IMR-90 (cell line): Measurements from ENCODE around the gene NAIF1. TPM values are rescaled to one million over a fixed set of nuclear protein-coding genes. Genes with fewer than 3 reads are reported as not detected.
A peak's percentile ranks its signal among the peaks of the same experiment; 100 is the strongest.

ENCODE experiments used
- ATAC-seq: fragments of 200-7000 bp; cut with Tn5 transposase; 2 replicates; pipeline ENCODE4 v1.9.1; 2020; ENCODE audit warnings: low read depth, mild to moderate bottlenecking, moderate library complexity
- BruUV-seq: library from RNA; stranded (reverse); fragments of 400-500 nt; replicated peaks from 2 replicates; lab custom pipeline; 2021; lab: Mats Ljungman, UMichigan
- CTCF ChIA-PET: fragments of 300-600 bp; formaldehyde crosslinking; extraction: SDS; loops from one replicate; lab custom pipeline; 2021; ENCODE audit warnings: antibody characterized with exemption; lab: Yijun Ruan, JAX
- POLR2A ChIA-PET: fragments of 300-600 bp; sonication (Branson Sonifier 250); formaldehyde crosslinking; loops from one replicate; lab custom pipeline; 2022; ENCODE audit warnings: antibody characterized with exemption; ENCODE audit not compliant: unreplicated experiment; lab: Charles Lee
- DNase-seq: peaks from one replicate; pipeline ENCODE4 v3.0.0; 2013
- H2AFZ ChIP-seq: replicated peaks from 2 replicates; pipeline ENCODE3; 2013; ENCODE audit warnings: low read length, mild to moderate bottlenecking; ENCODE audit not compliant: poor library complexity
- H2AK5ac ChIP-seq: 2 replicates; pipeline ENCODE4 v1.6.1; 2013; ENCODE audit warnings: low read depth, low read length, inconsistent platforms
- H2AK9ac ChIP-seq: replicated peaks from 2 replicates; pipeline ENCODE3; 2013; ENCODE audit warnings: mild to moderate bottlenecking, low read depth, low read length, moderate library complexity; ENCODE audit not compliant: poor library complexity
- H2BK120ac ChIP-seq: 2 replicates; pipeline ENCODE4 v1.6.1; 2013; ENCODE audit warnings: low read depth, low read length, inconsistent platforms
- H2BK15ac ChIP-seq: 3 replicates; pipeline ENCODE4 v1.6.1; 2013; ENCODE audit warnings: low read depth, low read length, inconsistent platforms
- H2BK20ac ChIP-seq: 2 replicates; pipeline ENCODE4 v1.6.1; 2013; ENCODE audit warnings: low read depth, mild to moderate bottlenecking, inconsistent platforms, low read length, moderate library complexity
- H2BK5ac ChIP-seq: 2 replicates; pipeline ENCODE4 v1.6.1; 2013; ENCODE audit warnings: mild to moderate bottlenecking, low read depth, low read length, inconsistent platforms; ENCODE audit not compliant: poor library complexity, severe bottlenecking
- H3K14ac ChIP-seq: replicated peaks from 2 replicates; pipeline ENCODE4 v1.6.1; 2013; ENCODE audit warnings: low read depth, low read length, inconsistent platforms
- H3K18ac ChIP-seq: 2 replicates; pipeline ENCODE4 v1.6.1; 2013; ENCODE audit warnings: low read depth, low read length, control low read depth
- H3K23ac ChIP-seq: 2 replicates; pipeline ENCODE4 v1.6.1; 2013; ENCODE audit warnings: low read depth, low read length, inconsistent platforms
- H3K27ac ChIP-seq: 2 replicates; pipeline ENCODE4 v1.5.1; 2013; ENCODE audit warnings: mild to moderate bottlenecking, control low read depth, low read length; ENCODE audit not compliant: insufficient read depth
- H3K27me3 ChIP-seq: 2 replicates; pipeline ENCODE4 v1.6.1; 2013; ENCODE audit warnings: low read length; ENCODE audit not compliant: control insufficient read depth, insufficient read depth
- H3K36me3 ChIP-seq: 2 replicates; pipeline ENCODE4 v1.6.1; 2013; ENCODE audit warnings: low read length, mixed read lengths; ENCODE audit not compliant: control insufficient read depth, insufficient read depth
- H3K4ac ChIP-seq: 2 replicates; pipeline ENCODE4 v1.6.1; 2013; ENCODE audit warnings: low read depth, low read length, inconsistent platforms
- H3K4me1 ChIP-seq: 2 replicates; pipeline ENCODE4 v1.6.1; 2013; ENCODE audit warnings: low read length, mixed read lengths; ENCODE audit not compliant: control insufficient read depth, insufficient read depth
- H3K4me2 ChIP-seq: 2 replicates; pipeline ENCODE4 v1.6.1; 2013; ENCODE audit warnings: low read depth, mild to moderate bottlenecking, control low read depth, low read length, moderate library complexity
- H3K4me3 ChIP-seq: 2 replicates; pipeline ENCODE4 v1.5.1; 2013; ENCODE audit warnings: low read depth, mild to moderate bottlenecking, control low read depth, low read length, moderate library complexity; ENCODE audit not compliant: insufficient read depth
- H3K56ac ChIP-seq: 2 replicates; pipeline ENCODE4 v1.6.1; 2013; ENCODE audit warnings: low read length, inconsistent platforms; ENCODE audit not compliant: insufficient read depth; ENCODE audit errors: extremely low read depth
- H3K79me1 ChIP-seq, 2 experiments: 2 replicates each; pipeline ENCODE4 v1.6.1; 2013; ENCODE audit warnings: low read length in 2 of 2, inconsistent platforms in 1 of 2, low read depth in 1 of 2
- H3K9ac ChIP-seq: 2 replicates; pipeline ENCODE4 v1.6.1; 2013; ENCODE audit warnings: low read depth, low read length, control low read depth
- H3K9me1 ChIP-seq: 2 replicates; pipeline ENCODE4 v1.6.1; 2013; ENCODE audit warnings: low read length, inconsistent platforms; ENCODE audit not compliant: insufficient read depth
- H3K9me3 ChIP-seq: 2 replicates; pipeline ENCODE4 v1.6.1; 2013; ENCODE audit warnings: low read length; ENCODE audit not compliant: control insufficient read depth, insufficient read depth
- H4K20me1 ChIP-seq: 2 replicates; pipeline ENCODE4 v1.6.1; 2013; ENCODE audit warnings: low read length, inconsistent platforms; ENCODE audit not compliant: insufficient read depth
- H4K5ac ChIP-seq: 2 replicates; pipeline ENCODE4 v1.6.1; 2013; ENCODE audit warnings: mild to moderate bottlenecking, low read depth, low read length, control low read depth
- H4K8ac ChIP-seq, 2 experiments: 2 replicates each; pipeline ENCODE4 v1.6.1; 2013; ENCODE audit warnings: low read depth in 2 of 2, low read length in 2 of 2, control low read depth in 1 of 2, inconsistent platforms in 1 of 2
- H4K91ac ChIP-seq: 2 replicates; pipeline ENCODE4 v1.6.1; 2013; ENCODE audit warnings: low read depth, low read length, inconsistent platforms; ENCODE audit not compliant: insufficient read depth
- CEBPB ChIP-seq: IDR thresholded peaks from 2 replicates; pipeline ENCODE4 v1.6.1; 2012; ENCODE audit warnings: low read depth, low read length, improper control_type of control experiment
- CHD1 ChIP-seq: IDR thresholded peaks from 2 replicates; pipeline ENCODE4 v1.6.1; 2012; ENCODE audit warnings: low read depth, low read length, improper control_type of control experiment
- FOS ChIP-seq: fragments of 150-350 bp; IDR thresholded peaks from 2 replicates; pipeline ENCODE4 v1.6.1; 2016; ENCODE audit warnings: low read depth, low read length
- MAZ ChIP-seq: IDR thresholded peaks from 2 replicates; pipeline ENCODE4 v1.6.1; 2012; ENCODE audit warnings: low read depth, mild to moderate bottlenecking, low read length, improper control_type of control experiment, moderate library complexity, borderline replicate concordance
- MXI1 ChIP-seq: IDR thresholded peaks from 2 replicates; pipeline ENCODE4 v1.6.1; 2012; ENCODE audit warnings: low read depth, mild to moderate bottlenecking, low read length, moderate library complexity, borderline replicate concordance
- RCOR1 ChIP-seq: IDR thresholded peaks from 2 replicates; pipeline ENCODE4 v1.6.1; 2012; ENCODE audit warnings: mild to moderate bottlenecking, low read length, improper control_type of control experiment; ENCODE audit not compliant: insufficient replicate concordance
- SMC3 ChIP-seq: fragments of 150-350 bp; IDR thresholded peaks from 2 replicates; pipeline ENCODE4 v1.6.1; 2016; ENCODE audit warnings: low read depth, mild to moderate bottlenecking, antibody characterized with exemption, low read length, moderate library complexity
- WGBS, 2 experiments: methylation state at CpG; one replicate each; pipeline versions ENCODE4 v1.1.5 to v1.1.7; 2013; ENCODE audit warnings: missing lambda C conversion rate in 2 of 2; ENCODE audit not compliant: insufficient read length in 1 of 2; ENCODE audit errors: extremely low coverage in 2 of 2; 5-methylcytosine and 5-hydroxymethylcytosine counted together
- dilution Hi-C: fragments of 300-500 bp; cut with HindIII; formaldehyde crosslinking; loops from one replicate; pipeline ENCODE4 v1.14.3; 2018; ENCODE audit warnings: low sequenced_read_pairs; ENCODE audit not compliant: unreplicated experiment
- in situ Hi-C: fragments of 300-500 bp; cut with MboI; formaldehyde crosslinking; loops from 3 replicates; pipeline ENCODE4 v1.14.3; 2019; ENCODE audit warnings: low sequenced_read_pairs, inconsistent platforms, mixed read lengths
- intact Hi-C: fragments of 100-400 bp; cut with micrococcal nuclease; formaldehyde crosslinking; loops from 2 replicates; pipeline ENCODE4 v1.10.0; 2022
- polyA plus RNA-seq, 3 experiments: library from polyadenylated mRNA; depleted of rRNA; stranded (reverse); fragments of >200 nt; gene quantifications; 2 replicates each; pipeline ENCODE4 v1.2.3, GENCODE V29; 2012; ENCODE audit warnings: low replicate concordance in 1 of 3
- total RNA-seq: library from RNA; depleted of rRNA; stranded (reverse); fragments of >200 nt; gene quantifications from 2 replicates; pipeline ENCODE4 v1.2.3, GENCODE V29; 2012
- TF ChIP-seq, protein P1 (sequence below): conservative IDR thresholded peaks from 2 replicates; pipeline ENCODE4 v1.5.1; 2012; ENCODE audit warnings: mild to moderate bottlenecking, low read depth, low read length, improper control_type of control experiment
- TF ChIP-seq, protein P2 (sequence below): fragments of 150-350 bp; IDR thresholded peaks from 2 replicates; pipeline ENCODE4 v1.6.1; 2016; ENCODE audit warnings: low read depth, mild to moderate bottlenecking, low read length, moderate library complexity, borderline replicate concordance

The NAIF1 gene
- total and polyA plus RNA-seq, 2 of the 4 experiments (the other 2 are of a cell fraction) = 9.7 to 10.1 TPM

DNA sequence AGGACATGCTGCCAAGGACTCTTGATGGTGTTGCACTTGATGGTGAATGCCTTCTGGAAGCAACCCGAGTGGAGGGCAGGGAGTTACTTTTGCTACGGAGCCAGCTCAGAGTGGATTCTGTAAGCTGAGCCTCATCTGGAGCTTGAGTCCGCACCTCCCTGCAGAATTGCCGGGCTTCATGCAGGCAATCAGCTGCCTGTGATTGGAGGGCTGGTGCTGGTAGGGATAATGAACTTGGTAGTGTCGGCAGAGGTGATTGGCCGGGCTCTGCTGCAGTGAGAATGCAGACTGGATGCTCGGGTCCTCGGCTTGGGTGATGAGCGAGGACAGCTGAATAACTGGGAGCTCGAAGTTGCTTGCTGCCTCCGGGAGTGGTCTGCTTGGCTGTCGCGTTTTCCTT is 24.0 kb upstream of the NAIF1 start:
- peak overlapping the region; percentile 86 to 92 for H4K8ac ChIP-seq
- DNase-seq = peak; percentile 91
- H2AFZ ChIP-seq = peak overlapping the region; percentile 92
- peak overlapping the region; percentile 35; the same call in 1 of the 2 replicates for H3K56ac ChIP-seq
- H2AK9ac ChIP-seq = peak overlapping the region; percentile 79
- no peaks in the 10 kb centered on the region for H3K9me3 ChIP-seq
- ChIA-PET CTCF (interaction anchor here (1.0 to 1.7 kb wide), 2 partner anchors 27 to 147 kb away, joined by 4 to 5 read pairs; no protein-coding TSS in a partner anchor), POLR2A (no interaction called here)
- no peak overlapping the region; the same call in 1 of the 2 replicates for H3K4me3 ChIP-seq
- H2BK5ac ChIP-seq = peak overlapping the region; percentile 22
- H2BK120ac ChIP-seq = 0 out of 2 replicates have a peak overlapping the region, but pooled peaks have one; percentile 7
- in situ Hi-C loops (no loop called here), intact Hi-C loops (no loop called here), dilution Hi-C loops (no loop called here)
- TF ChIP-seq CEBPB (no peak), SMC3 (no peak), RCOR1 (no peak), FOS (no peak), MAZ (no peak), MXI1 (no peak), CHD1 (no peak)
- TF ChIP-seq, protein P1, sequence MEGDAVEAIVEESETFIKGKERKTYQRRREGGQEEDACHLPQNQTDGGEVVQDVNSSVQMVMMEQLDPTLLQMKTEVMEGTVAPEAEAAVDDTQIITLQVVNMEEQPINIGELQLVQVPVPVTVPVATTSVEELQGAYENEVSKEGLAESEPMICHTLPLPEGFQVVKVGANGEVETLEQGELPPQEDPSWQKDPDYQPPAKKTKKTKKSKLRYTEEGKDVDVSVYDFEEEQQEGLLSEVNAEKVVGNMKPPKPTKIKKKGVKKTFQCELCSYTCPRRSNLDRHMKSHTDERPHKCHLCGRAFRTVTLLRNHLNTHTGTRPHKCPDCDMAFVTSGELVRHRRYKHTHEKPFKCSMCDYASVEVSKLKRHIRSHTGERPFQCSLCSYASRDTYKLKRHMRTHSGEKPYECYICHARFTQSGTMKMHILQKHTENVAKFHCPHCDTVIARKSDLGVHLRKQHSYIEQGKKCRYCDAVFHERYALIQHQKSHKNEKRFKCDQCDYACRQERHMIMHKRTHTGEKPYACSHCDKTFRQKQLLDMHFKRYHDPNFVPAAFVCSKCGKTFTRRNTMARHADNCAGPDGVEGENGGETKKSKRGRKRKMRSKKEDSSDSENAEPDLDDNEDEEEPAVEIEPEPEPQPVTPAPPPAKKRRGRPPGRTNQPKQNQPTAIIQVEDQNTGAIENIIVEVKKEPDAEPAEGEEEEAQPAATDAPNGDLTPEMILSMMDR = no peak
- TF ChIP-seq, protein P2, sequence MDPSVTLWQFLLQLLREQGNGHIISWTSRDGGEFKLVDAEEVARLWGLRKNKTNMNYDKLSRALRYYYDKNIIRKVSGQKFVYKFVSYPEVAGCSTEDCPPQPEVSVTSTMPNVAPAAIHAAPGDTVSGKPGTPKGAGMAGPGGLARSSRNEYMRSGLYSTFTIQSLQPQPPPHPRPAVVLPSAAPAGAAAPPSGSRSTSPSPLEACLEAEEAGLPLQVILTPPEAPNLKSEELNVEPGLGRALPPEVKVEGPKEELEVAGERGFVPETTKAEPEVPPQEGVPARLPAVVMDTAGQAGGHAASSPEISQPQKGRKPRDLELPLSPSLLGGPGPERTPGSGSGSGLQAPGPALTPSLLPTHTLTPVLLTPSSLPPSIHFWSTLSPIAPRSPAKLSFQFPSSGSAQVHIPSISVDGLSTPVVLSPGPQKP = no peak
- H3K9me1 ChIP-seq = peaks cover 9% of the 10 kb centered on the region
- peaks cover 29 to 74% of the 10 kb centered on the region in 2 experiments for H3K79me1 ChIP-seq
- no peak overlapping the region for H2BK20ac ChIP-seq
- no peaks in the 10 kb centered on the region for H3K27me3 ChIP-seq
- H3K4me2 ChIP-seq = peak overlapping the region; percentile 76
- H3K4ac ChIP-seq = peak overlapping the region; percentile 39
- H4K20me1 ChIP-seq = peaks cover 11% of the 10 kb centered on the region; the same call in 1 of the 2 replicates
- peaks cover 29% of the 10 kb centered on the region for H3K4me1 ChIP-seq
- no peaks in the 10 kb centered on the region for H3K36me3 ChIP-seq
- peak overlapping the region; percentile 46; the same call in 1 of the 2 replicates for H3K9ac ChIP-seq
- 0 out of 3 replicates have a peak overlapping the region, but pooled peaks have one; percentile 25 for H2BK15ac ChIP-seq
- peak overlapping the region; percentile 73 for H4K91ac ChIP-seq
- ATAC-seq = peak; percentile 69
- H3K18ac ChIP-seq = no peak overlapping the region; the same call in 1 of the 2 replicates
- peak overlapping the region; percentile 22; the same call in 1 of the 2 replicates for H3K27ac ChIP-seq
- no peak overlapping the region; the same call in 1 of the 2 replicates for H3K23ac ChIP-seq
- no TSS peak for BruUV-seq
- peak overlapping the region; percentile 13; the same call in 1 of the 2 replicates for H4K5ac ChIP-seq
- peak overlapping the region; percentile 25 for H3K14ac ChIP-seq
- H2AK5ac ChIP-seq = peak overlapping the region; percentile 69
- WGBS, 2 experiments = 20% methylated on average over 6 of the region's 13 CpGs; no CpG with 5 or more reads in 1 of the 2 experiments
